HFF-Myc (cell line): ENCODE results near the gene CACTIN.
"Not testable (repeated sequence)": the region's sequence is repeated elsewhere in the genome, so short reads cannot be mapped to it uniquely, and the experiment has no call there.

Source experiments
- DNase-seq: peaks from one replicate; pipeline ENCODE4 v3.0.0-alpha.2; 2011; ENCODE audit warnings: low read depth; ENCODE audit errors: extremely low read depth
- H3K4me3 ChIP-seq: replicated peaks from 2 replicates; pipeline ENCODE4 v1.5.1; 2011; ENCODE audit warnings: low read depth, mild to moderate bottlenecking, control low read depth, low read length
- CTCF ChIP-seq: IDR thresholded peaks from 2 replicates; pipeline ENCODE4 v1.5.1; 2012; ENCODE audit warnings: mild to moderate bottlenecking, low read depth, low read length, control low read depth; ENCODE audit errors: missing control alignments

The CACTIN gene

DNA sequence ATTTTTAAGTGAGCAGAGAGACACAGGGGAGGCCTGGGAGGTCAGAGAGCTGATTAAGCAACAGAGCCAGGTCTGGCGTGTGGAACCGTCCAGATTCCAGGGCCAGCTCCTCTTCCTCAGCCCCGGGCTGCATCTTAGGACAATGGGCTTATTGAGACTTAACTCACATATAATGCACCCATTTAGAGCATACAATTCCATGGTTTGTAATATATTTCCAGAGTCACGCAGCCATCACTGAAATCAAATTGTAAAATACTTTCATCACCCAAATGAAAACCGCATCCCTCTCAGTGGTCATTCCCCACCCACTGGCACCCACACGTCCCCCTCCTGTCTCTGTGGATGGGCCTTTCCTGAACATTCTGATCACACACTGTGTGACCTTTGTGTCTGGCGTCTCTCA is 56.0 kb downstream of the CACTIN start:
- no peak overlapping the region for H3K4me3 ChIP-seq
- no peak for DNase-seq
- TF ChIP-seq CTCF: no peak

- not testable (repeated sequence) for DNase-seq, H3K4me3 ChIP-seq
These were observed 56.5 kb downstream of the CACTIN start for GRCh38 chr19:3570042-3570441.

- H3K4me3 ChIP-seq: no peak overlapping the region
- TF ChIP-seq CTCF: no peak
- no peak for DNase-seq
These were observed 61.5 kb downstream of the CACTIN start for GRCh38 chr19:3565139-3565538.

- no peak for TF ChIP-seq CTCF
- no peak overlapping the region for H3K4me3 ChIP-seq
- no peak for DNase-seq
These were observed 62.7 kb downstream of the CACTIN start for GRCh38 chr19:3563709-3564524.
